HG03521 (cell line): ENCODE measurements around the gene POTEM.
"Not testable (repeated sequence)": the region's sequence is repeated elsewhere in the genome, so short reads cannot be mapped to it uniquely, and the experiment has no call there.

Source experiments
- ATAC-seq: cut with Tn5 transposase; IDR thresholded peaks from one replicate; pipeline ENCODE4 v1.9.1; 2021; ENCODE audit warnings: mild to moderate bottlenecking, moderate library complexity; ENCODE audit not compliant: unreplicated experiment

POTEM gene

DNA sequence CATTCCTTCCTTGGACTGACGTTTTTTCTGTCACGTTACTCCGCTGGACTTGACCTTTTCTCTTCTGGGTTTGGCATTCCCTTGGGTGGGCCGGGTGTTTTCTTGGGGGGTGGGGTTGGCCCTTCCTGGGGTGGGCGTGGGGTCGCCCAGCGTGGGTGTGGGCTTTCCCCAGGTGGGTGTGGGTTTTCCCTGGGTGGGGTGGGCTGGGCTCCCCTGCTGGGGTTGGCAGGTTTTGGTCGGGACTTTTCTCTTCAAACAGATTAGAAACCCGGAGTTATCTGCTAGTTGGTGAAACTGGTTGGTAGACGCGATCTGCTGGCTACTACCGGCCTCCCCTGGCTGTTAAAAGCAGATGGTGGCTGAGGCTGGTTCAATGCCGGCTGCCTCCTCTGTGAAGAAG, at the start of gene POTEM:
Gene POTEM (plus strand): TSS at position 301 of the 400 bp plus-strand sequence. CDS start 52 bp downstream, at position 353.
- not testable (repeated sequence) for ATAC-seq

DNA sequence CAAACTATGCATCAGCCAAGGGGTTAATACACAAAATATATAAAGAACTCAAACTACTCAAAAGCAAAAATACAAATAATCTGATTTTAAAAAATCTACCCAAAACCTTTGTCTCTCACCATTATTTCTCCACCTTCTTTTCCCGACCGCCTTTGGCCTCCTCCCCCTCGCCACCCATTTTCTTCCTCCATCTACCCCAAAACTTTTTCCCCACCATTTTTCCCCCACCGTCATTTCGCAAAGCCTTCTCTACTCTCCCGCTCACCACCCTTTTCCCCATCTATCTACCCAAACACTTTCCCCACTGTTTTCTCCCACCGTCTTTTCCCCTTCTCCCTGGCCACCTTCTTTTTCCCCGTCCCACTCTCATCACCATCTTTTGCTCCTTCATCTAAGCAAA, 48.9 kb upstream of the POTEM start:
- ATAC-seq, result not testable (repeated sequence)

DNA sequence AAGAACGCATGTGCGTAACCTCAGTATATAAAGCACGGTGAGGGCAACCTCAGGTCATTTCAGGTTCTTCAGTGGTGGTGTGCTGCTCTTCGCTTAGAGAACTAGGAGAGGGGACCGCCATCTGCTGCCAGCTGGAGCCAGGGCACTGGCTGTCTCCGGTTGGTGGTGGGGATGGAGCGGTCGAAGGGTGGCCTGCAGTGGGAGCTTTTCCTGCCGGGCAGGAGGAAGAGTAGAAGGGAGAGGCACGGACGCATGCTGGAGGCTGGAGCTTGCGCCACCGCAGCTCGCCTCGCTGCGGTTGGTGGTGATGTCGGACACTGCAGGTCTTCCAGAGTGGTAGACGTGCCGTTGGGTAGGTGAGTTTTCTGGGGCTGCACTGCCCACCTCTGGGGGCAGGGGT, 47.2 kb upstream of the POTEM start:
- ATAC-seq, result not testable (repeated sequence)

DNA sequence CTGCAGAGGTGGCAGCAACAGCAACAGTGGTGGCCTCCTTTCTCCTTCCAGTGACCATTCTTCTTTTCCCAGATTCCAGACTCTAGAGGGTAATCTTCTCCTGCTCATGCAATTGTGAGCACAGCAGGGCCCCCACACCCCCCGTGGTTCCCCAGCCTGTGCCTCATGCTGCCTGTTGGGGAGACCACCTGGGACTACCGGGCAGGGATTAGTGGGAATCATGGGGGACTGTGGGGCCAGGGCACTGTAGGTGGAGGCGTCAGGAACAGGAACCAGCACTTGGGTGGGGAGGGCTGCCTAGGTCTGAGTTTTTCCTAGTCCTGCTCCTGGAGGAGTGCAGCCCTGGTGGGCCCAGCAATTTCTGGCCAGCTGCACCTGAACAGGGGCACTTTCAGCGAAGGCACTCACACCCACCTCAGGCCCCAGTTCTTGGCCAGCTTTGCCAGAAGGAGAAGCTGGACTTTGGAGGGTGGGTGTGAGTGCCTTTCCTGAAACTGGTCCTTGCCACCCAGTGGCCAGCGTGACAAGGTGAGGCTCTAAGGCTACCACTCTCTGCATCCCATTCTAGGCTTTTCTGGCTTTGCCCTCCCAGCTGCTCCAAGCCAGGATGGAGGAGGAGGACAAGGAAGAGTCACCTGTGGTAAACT, 46.1 kb upstream of the POTEM start:
- ATAC-seq, result not testable (repeated sequence)

DNA sequence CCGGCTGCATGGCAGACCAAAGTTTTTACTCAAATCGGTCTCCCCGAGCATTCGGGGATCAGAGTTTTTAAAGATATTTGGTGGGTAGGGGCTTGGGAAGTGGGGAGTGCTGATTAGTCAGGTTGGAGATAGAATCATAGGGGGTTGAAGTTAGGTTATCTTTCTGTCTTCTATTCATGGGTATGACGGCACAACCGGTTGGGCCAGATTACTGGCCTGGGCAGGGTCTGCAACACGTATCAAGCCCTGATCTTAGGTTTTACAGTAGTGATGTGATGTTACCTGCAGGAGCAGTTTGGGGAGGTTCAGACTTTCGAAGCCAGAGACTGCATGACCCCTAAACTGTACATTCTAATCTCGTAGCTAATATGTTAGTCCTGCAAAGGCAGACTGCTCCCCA, 30.4 kb upstream of the POTEM start:
- not testable (repeated sequence) for ATAC-seq

DNA sequence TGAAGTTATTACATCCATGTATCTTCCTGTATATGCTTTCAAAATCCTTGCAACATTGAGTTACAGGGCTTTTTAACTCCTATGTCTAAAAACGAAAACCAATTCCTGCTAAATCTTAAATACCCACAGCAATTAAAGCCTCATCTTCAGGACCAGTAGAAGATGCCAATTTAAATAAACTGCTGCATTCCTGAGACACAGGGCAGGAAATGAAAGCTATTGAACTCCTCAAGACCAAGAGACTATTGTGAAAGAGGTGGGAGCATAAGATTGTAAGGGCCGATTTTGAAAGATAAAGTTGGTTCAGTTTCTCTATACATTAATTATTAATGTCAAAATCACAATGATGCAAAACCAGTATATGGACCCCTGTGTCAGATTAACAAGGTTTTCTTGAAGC, 28.5 kb upstream of the POTEM start:
- ATAC-seq, result not testable (repeated sequence)

DNA sequence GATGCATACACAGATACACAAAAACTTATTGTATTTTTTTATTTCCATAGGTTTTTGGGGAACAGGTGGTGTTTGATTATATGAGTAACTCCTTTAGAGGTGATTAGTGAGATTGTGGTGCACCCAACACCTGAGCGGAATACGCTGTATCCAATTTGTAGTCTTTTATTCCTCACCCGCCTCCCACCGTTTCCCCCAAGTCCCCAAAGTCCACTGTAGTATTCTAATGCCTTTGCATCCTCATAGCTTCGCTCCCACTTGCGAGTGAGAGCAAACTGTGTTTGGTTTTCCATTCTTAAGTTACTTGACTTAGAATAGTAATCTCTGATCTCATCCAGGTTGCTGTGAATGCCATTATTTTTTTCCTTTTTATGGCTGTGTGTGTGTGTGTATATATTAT, 17.3 kb upstream of the POTEM start:
- ATAC-seq, result not testable (repeated sequence)

DNA sequence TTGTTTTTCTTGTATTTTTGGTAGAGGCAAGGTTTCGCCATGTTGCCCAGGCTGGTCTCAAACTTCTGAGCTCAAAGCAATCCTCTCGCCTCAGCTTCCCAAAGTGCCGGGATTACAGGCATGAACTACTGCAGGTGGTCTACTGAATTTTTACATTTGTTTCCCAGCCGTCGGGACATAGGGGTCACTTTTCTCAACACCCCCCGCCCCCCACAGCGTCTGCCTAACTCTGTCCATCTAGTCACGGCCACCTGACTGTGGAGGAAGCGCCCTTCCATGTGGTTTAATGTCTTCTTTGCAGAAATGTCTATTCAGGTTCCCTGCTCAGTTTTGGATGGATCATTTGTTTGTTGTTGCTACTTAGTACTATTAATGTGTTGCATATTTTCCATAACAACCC, 14.1 kb upstream of the POTEM start:
- ATAC-seq, result not testable (repeated sequence)

DNA sequence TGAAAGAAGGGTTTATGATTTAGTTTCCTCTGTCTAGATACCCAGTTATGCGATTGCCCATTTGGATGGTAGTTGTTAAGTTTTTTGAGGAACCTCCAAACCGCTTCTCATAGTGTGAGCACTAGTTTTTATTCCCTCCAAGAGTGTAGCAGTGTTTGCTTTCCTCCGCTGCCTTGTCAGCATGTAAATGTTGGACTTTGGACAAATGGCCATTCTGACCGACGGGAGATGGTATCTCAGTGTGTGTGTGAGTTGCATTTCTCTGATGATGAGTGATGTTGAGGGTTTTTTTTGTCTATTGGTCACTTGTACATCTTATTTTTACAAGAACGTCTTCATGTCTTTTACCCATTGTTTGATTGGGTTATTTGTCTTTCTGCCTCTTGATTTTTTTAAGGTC, 11.4 kb upstream of the POTEM start:
- ATAC-seq, result not testable (repeated sequence)

DNA sequence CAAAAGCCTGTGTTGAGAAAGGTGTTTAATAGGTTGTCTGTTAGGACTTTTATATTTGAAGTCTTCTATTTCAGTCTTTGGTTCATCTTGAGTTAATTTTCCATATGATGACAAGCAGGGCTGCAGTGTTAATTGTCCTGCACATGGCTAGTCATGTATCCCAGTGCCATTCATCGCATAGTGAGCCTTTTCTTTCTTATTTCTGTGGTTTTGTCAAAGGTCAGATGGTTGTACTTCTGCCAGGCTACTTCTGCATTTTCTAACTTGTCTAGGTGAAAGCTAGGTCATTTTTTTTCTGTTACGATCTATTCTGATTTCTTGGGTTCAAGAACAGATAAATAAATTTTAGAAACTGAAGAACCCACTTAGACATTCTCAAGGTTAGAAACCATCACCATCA, 5.7 kb upstream of the POTEM start:
- not testable (repeated sequence) for ATAC-seq

DNA sequence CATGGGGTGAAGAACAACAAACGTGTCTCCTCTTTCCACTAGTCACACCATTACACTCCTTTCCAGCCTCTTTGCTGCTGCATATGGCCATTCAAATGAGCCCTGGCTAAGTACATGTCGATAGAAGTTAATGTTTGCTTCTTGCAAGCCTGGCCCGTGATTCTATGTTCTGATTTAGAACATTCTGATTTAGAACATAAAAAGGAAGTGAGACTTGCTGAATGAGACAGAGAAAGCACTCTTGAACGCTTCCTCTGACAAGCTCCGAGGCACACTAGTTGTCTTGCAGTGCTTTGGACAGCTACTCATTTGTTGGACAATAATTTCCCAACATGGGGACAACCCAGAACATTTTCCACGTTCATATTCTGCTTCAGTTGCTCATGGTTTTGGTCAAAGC, 5.1 kb upstream of the POTEM start:
- ATAC-seq, result not testable (repeated sequence)

DNA sequence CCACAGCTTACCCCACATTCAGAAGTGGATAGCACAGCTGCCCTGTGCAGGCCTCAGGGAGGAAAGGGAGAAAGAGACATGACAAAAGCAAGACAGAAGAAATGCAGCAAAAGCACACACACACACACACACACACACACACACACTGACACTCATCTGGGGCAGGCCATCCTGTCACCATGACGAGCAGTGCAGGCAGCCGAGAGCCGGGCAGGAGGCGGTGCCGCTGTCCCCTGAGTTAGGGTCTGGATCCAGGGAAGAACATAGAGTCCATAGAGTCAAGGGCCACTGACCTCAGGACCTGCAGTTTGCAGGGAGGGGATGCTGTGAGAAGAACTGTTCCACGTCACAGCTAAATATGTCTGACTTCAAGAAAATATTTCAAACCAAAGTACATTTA, 4.0 kb upstream of the POTEM start:
- not testable (repeated sequence) for ATAC-seq

DNA sequence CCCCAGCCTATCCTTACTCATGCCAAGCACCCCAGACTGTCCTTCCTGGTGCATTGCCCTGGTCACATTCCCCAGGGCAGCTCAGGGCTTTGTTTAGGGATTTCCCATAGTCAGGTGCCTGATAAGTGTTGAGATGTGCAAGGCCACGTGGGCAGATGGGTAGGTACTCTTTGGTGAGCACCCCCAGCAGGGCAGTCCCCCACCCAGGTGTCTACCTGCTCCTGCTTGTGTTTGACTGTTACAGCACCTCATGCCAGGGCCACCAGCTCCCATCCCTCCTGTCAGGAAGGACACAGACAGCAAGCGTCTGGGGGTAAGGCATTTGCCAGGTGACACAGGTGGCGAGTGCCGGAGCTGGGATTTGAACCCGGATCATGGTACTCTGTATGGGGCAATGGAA, 2.4 kb upstream of the POTEM start:
- ATAC-seq, result not testable (repeated sequence)

DNA sequence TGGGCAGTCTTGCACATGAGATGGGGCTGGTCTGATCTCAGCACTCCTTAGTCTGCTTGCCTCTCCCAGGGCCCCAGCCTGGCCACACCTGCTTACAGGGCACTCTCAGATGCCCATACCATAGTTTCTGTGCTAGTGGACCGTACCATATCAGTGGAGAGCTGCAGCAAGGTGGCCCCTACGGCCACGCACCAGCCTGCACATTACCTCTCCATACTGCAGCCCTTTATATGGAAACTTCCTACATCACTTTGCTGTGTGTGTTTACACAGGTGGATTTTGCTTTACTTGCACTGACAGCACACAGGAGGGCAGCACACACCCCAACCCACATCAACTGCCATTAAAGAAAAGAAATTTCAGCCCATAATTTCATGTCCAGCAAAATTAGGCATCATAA, 35.3 kb downstream of the POTEM start:
- ATAC-seq, result not testable (repeated sequence)

DNA sequence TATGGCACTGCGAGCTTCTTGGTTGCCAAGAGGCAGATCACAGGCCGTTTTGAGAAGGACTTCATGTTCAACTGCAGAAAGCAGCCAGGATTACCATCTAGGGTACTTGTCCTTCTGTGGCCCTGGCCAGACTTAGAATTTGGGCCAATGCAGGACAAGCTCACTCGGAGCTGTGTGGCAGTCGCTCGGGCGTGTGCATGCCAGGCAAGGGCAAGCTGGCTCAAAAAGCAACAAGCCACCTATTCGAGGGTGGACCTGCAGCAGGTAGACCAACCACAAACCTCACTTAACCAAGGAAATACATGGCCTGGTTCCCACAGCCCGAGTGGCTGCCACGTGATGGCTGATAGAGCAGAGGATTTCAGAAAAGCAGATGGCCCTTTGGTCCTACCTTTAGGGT, 39.3 kb downstream of the POTEM start:
- ATAC-seq, result not testable (repeated sequence)

DNA sequence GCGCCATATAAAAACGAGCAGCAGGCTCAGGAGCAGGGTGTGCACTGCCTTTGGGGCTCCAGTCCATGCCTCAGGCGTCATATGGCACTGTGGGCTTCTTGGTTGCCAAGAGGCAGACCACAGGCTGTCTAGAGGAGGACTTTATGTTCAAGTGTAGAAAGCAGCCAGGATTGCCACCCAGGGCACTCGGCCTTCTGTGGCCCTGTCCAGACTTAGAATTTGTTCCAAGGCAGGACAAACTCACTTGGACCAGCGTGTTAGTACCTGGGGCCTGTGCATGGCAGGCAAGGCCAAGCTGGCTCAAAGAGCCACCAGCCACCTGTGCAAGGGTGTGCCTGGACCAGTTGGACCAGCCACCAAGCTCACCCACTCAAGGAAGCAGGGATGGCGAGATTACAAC, 40.4 kb downstream of the POTEM start:
- ATAC-seq, result not testable (repeated sequence)

DNA sequence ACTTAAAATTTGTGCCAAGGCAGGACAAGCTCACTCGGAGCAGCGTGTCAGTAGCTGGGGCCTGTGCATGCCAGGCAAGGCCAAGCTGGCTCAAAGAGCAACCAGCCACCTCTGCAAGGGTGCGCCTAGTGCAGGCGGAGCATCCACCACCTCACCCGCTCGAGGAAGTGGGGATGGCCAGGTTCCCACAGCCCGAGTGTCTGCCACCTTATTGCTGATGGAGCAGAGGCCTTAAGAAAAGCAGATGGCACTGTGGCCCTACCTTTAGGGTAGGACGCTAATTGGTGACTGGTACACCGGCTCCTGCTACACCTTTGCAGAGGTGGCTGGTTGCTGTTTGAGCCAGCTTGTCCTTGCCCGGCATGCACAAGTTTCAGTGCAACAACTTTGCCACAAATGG, 43.8 kb downstream of the POTEM start:
- ATAC-seq, result not testable (repeated sequence)

DNA sequence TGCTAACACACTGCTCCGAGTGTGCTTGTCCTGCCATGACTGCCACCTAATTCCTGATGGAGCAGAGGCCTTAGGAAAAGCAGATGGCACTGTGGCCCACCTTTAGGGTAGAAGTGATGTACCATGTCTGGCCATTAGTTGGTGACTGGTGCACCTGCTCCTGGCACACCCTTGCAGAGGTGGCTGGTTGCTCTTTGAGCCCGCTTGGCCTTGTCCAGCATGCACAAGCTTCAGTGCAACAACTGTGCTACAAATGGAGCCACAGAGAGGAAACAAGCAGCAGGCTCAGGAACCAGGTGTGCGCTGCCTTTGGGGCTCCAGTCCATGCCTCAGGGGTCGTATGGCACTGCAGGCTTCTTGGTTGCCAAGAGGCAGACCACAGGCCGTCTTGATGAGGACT, 44.5 kb downstream of the POTEM start:
- not testable (repeated sequence) for ATAC-seq

DNA sequence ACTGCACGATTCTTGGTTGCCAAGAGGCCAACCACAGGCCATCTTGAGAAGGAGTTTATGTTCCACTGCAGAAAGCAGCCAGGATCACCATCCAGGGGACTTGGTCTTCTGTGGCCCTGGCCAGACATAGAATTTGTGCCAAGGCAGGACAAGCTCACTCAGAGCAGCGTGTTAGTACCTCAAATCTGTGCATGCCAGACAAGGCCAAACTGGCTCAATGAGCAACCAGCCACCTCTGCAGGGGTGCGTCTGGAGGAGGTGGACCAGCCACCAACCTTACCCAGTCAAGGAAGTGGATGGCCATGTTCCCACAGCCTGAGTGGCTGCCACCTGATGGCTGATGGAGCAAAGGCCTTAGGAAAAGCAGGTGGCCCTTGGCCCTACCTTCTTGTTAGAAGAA, 48.0 kb downstream of the POTEM start:
- ATAC-seq, result not testable (repeated sequence)

DNA sequence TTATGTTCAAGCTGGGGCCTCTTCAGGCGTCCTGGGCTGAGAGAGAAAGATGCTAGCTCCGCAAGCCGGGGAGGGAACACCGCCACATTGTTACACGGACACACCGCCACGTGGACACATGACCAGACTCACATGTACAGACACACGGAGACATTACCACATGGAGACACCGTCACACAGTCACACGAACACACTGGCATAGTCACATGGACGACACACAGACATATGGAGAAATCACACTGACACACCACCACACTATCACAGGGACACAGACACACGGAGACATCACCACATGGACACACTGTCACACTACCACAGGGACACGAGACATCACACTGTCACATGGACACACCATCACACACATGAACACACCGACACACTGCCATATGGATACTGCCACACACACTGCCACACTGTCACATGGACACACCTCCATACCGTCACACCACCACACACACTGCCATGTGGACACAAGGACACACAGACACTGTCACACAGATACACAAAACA, 57.9 kb downstream of the POTEM start:
- not testable (repeated sequence) for ATAC-seq

DNA sequence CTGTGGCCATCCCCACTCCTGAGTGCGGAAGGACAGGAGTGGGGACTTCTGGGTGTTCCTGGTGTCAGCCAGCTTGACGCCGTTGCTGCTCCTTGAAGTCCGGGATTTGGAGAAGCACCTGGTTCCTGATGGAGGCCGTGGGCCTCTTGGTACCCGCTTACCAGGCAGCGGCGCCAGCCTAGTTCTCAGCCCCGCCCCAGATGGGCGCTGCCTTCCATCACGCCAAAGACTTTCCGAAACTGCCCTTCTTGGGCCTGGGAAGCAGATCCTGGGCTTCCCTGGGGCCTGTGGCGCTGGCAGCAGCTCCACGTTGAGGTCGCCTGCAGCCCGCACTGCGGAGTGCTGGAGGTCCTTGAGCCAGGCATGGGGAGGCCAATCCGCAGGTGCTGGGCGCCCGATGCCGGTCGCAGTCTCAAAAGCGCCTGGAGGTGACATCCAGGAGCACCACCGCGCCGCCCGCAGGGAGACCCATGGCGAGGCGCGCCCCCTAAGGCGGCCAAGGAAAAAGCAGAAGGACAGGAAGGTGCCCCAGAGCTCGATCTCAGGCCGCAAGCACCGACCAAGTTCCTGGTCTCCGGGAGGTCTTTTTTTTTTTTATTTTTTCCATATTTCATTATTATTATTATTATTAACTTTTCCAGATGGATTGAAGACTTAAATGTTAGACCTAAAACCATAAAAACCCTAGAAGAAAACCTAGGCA, 59.6 kb downstream of the POTEM start:
- not testable (repeated sequence) for ATAC-seq

DNA sequence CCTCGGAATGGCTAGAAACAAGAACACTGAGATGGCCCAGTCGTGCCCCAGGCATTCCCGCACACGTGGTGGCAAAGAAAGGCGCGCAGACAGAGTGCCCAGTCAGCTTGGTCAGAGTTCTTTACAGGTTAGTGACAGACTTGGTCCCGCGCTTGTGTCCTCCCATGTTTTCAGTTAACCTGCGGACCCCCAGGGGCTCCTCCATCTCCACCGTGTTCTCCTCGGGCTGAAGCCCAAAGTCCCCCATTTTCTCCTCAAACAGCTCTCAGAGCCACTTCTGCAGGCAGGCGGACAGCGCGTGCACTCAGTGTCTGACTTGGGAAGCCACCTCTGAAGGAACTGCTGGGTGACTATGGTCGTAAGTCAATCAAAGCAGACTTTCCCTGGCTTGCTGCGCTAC, 60.7 kb downstream of the POTEM start:
- not testable (repeated sequence) for ATAC-seq
